Measurements from ENCODE around the gene SREK1IP1.

DNA sequence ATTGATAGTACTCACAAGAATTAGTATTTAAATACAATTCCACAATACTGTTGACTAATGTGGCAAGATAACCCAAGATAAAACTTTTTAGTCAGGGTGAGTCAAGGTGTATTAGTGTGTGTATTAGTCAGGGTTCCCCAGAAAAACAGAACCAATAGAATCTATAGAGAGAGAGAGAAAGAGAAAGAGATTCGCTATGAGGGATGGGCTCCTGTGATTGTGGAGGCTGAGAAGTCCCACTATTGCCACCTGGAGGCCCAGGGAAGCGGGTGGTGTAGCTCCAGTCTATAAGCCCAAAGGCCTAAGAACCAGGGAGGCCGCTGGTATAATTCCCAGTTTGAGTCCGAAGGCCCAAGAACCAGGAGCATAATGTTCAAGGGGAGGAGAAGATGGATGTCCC lies 88.2 kb downstream of the SREK1IP1 start:
- TF ChIP-seq, protein P1, sequence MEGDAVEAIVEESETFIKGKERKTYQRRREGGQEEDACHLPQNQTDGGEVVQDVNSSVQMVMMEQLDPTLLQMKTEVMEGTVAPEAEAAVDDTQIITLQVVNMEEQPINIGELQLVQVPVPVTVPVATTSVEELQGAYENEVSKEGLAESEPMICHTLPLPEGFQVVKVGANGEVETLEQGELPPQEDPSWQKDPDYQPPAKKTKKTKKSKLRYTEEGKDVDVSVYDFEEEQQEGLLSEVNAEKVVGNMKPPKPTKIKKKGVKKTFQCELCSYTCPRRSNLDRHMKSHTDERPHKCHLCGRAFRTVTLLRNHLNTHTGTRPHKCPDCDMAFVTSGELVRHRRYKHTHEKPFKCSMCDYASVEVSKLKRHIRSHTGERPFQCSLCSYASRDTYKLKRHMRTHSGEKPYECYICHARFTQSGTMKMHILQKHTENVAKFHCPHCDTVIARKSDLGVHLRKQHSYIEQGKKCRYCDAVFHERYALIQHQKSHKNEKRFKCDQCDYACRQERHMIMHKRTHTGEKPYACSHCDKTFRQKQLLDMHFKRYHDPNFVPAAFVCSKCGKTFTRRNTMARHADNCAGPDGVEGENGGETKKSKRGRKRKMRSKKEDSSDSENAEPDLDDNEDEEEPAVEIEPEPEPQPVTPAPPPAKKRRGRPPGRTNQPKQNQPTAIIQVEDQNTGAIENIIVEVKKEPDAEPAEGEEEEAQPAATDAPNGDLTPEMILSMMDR (IDR thresholded peaks at IDR 0.05 in 2 of 3, conservative IDR thresholded peaks at IDR 0.05 in 1 of 3; ENCODE audit: borderline replicate concordance in 1 of 3, insufficient read depth in 1 of 3, low read depth in 2 of 3, low read length in 2 of 3) = peak in 2 of 3 experiments; percentile 40 to 47; a peak in 4 of 6 replicates
- TF ChIP-seq POLR2A (IDR thresholded peaks at IDR 0.05; ENCODE audit: borderline replicate concordance, extremely low read depth, insufficient read depth, insufficient read length) = no peak
- no peak for TF ChIP-seq SP1 (IDR thresholded peaks at IDR 0.05; ENCODE audit: low read depth)
- TF ChIP-seq, protein P2, sequence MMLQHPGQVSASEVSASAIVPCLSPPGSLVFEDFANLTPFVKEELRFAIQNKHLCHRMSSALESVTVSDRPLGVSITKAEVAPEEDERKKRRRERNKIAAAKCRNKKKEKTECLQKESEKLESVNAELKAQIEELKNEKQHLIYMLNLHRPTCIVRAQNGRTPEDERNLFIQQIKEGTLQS (IDR thresholded peaks at IDR 0.05) = no peak
- TF ChIP-seq, protein P3, sequence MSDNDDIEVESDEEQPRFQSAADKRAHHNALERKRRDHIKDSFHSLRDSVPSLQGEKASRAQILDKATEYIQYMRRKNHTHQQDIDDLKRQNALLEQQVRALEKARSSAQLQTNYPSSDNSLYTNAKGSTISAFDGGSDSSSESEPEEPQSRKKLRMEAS (IDR thresholded peaks at IDR 0.05) = no peak
- TF ChIP-seq POLR2AphosphoS5 (IDR thresholded peaks at IDR 0.05; ENCODE audit: low read depth, low read length) = no peak
